Right lobe of liver (tissue), 6 donors: ENCODE results near the gene CD300LD. TPM values are rescaled to one million over a fixed set of nuclear protein-coding genes. Genes with fewer than 3 reads are reported as not detected.

Experiments
- ATAC-seq, 4 donors: fragments of 200-7000 bp; cut with Tn5 transposase; one replicate each; pipeline ENCODE4 v1.9.1; 2020; ENCODE audit warnings: mild to moderate bottlenecking in 4 of 4, moderate library complexity in 4 of 4
- DNase-seq, 3 donors: peaks; one replicate each; pipeline ENCODE4 v3.0.0-alpha.2; 2020
- H3K27ac ChIP-seq, 3 donors: fragments of 200-600 bp; one replicate each; pipeline ENCODE4 v1.8.0; 2022
- H3K27me3 ChIP-seq, 2 donors: fragments of 200-600 bp; one replicate each; pipeline ENCODE4 v1.8.0; 2022
- H3K36me3 ChIP-seq, 4 donors: fragments of 200-600 bp; sonication (generic) in 1 of 4; one replicate each; pipeline versions ENCODE4 v1.5.1 to v1.8.0; 2017 to 2022; ENCODE audit warnings: control low read depth in 1 of 4
- H3K4me1 ChIP-seq, 4 donors: fragments of 200-600 bp; sonication (generic) in 1 of 4; one replicate each; pipeline versions ENCODE4 v1.5.1 to v1.8.0; 2017 to 2022; ENCODE audit warnings: control low read depth in 1 of 4
- H3K4me3 ChIP-seq, 3 donors: fragments of 200-600 bp; one replicate each; pipeline ENCODE4 v1.8.0; 2022
- H3K9me3 ChIP-seq, 4 donors: fragments of 200-600 bp; sonication (generic) in 1 of 4; one replicate each; pipeline versions ENCODE4 v1.5.1 to v1.8.0; 2017 to 2022; ENCODE audit warnings: control low read depth in 1 of 4
- CTCF ChIP-seq, 4 donors: fragments of 200-600 bp in 3 of 4; fragments of 450-650 bp in 1 of 4; IDR thresholded peaks; one replicate each; pipeline versions ENCODE4 v1.5.1 to v1.8.0; 2016 to 2022; ENCODE audit warnings: antibody characterized with exemption in 4 of 4, mild to moderate bottlenecking in 2 of 4
- POLR2A ChIP-seq: fragments of 450-650 bp; IDR thresholded peaks from one replicate; pipeline ENCODE4 v1.6.1; 2017; ENCODE audit warnings: antibody characterized with exemption, mild to moderate bottlenecking
- WGBS: methylation state at CpG from one replicate; pipeline ENCODE4 v1.1.6; 2018; ENCODE audit warnings: low coverage, low lambda C conversion rate; ENCODE audit not compliant: insufficient coverage; ENCODE audit errors: missing lambda C conversion rate; 5-methylcytosine and 5-hydroxymethylcytosine counted together
- intact Hi-C, 2 donors: fragments of 100-400 bp; cut with DNase I; formaldehyde crosslinking; loops; one replicate each; pipeline versions ENCODE4 v1.11.2 to v1.14.1; 2022
- total RNA-seq, 6 experiments: library from RNA; depleted of rRNA in 2 of 6; stranded (reverse); fragments of >200 nt in 2 of 6; fragmentation: NEBNext Ultra II Directional in 3 of 6; extraction: Animal tissue kit (Norgen Biotek cat#: 25700) in 3 of 6; gene quantifications; one replicate each; pipeline versions ENCODE4 v1.1.0 to v1.2.4, GENCODE V29; 2016 to 2023
- donor health status: DM: no; HTN: yes; CAD: no.
- donor health status: DM: no; HTN: no; CAD: no.
- donor health status: DM: no; HTN: no; CAD: no.
- donor health status: DM: no; HTN: yes; CAD: no.
- donor health status: DM: no; HTN: yes; CAD: no.

CD300LD gene
- total RNA-seq, 6 experiments from 2014 or later: not detected

DNA sequence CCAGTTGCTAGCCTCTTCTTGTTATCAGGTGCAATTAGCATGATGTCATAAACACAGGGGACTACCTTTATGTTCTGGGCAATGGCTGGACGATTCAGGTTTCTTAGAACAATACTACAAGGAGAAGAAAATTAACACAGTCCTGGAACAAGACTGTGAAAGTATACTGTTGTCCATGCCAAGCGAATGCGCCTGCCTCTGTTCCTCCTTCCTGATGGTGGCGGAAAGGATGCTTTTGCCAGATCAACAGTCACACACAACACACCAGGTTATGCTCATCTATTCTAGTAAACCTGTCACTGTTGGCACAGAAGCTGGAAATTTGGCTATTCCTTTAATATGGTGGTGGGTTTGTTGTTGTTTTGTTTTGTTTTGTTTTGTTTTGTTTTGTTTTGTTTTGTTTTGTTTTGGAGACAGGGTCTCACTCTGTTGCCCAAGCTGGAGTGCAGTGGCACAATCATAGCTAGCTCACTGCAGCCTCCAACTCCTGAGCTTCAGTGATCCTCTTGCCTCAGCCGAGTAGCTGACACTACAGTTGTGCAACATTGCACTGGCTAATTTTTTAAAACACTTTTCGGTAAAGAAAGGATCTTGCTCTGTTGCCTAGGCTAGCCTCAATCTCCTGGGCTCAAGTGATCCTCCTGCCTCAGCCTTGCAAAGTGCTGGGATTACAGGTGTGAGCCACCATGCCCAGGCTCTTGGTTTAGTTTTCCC, 3.1 kb upstream of the CD300LD start:
- H3K27me3 ChIP-seq: no peaks in the 10 kb centered on the region
- no peak for TF ChIP-seq POLR2A
- intact Hi-C loops: no loop called here
- H3K36me3 ChIP-seq: no peaks in the 10 kb centered on the region
- no peak overlapping the region for H3K4me3 ChIP-seq
- no peak overlapping the region for H3K27ac ChIP-seq
- DNase-seq (no peak), ATAC-seq (no peak)
- 54% methylated on average over 6 of the region's 6 CpGs for WGBS
- H3K4me1 ChIP-seq: no peaks in the 10 kb centered on the region
- H3K9me3 ChIP-seq: no peaks in the 10 kb centered on the region

GRCh38 chr17:74591503-74591902, 580 bp downstream of the CD300LD start:
- intact Hi-C loops: no loop called here
- no peaks in the 10 kb centered on the region for H3K9me3 ChIP-seq
- 45% methylated on average over 1 of the region's 1 CpG for WGBS
- H3K4me1 ChIP-seq: no peaks in the 10 kb centered on the region
- no peaks in the 10 kb centered on the region for H3K27me3 ChIP-seq
- DNase-seq (no peak), ATAC-seq (no peak)
- no peak overlapping the region for H3K27ac ChIP-seq
- no peak overlapping the region for H3K4me3 ChIP-seq
- TF ChIP-seq POLR2A: no peak
- TF ChIP-seq CTCF (IDR thresholded peaks at IDR 0.05): no peak
- H3K36me3 ChIP-seq: no peaks in the 10 kb centered on the region

DNA sequence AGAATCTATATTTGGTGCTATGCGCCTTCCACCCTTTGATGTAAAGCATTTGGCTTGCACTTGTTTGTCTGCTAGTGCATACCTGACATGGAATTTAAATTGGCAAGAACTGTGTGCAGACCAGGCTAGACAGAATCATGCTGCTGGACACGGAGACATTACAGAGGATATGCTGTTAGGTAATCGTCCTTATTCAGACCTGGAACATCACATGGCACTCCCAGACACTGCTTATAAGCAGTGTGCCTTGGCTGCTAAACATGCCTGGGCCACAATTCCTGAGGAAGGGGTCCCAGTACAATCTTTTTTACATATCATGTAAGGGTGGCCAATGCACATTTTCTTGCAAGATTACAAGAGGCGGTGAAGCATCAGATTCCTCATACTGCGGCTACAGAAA, 6.4 kb downstream of the CD300LD start:
- DNase-seq (no peak), ATAC-seq (no peak)
- Histone ChIP-seq H3K27ac (no peak overlapping the region), H3K4me1 (no peaks in the 10 kb centered on the region), H3K9me3 (no peaks in the 10 kb centered on the region), H3K36me3 (no peaks in the 10 kb centered on the region), H3K4me3 (no peak overlapping the region), H3K27me3 (no peaks in the 10 kb centered on the region)
- intact Hi-C loops: no loop called here
- 57% methylated on average over 4 of the region's 5 CpGs for WGBS
- TF ChIP-seq CTCF (IDR thresholded peaks at IDR 0.05) (no peak), POLR2A (no peak)

DNA sequence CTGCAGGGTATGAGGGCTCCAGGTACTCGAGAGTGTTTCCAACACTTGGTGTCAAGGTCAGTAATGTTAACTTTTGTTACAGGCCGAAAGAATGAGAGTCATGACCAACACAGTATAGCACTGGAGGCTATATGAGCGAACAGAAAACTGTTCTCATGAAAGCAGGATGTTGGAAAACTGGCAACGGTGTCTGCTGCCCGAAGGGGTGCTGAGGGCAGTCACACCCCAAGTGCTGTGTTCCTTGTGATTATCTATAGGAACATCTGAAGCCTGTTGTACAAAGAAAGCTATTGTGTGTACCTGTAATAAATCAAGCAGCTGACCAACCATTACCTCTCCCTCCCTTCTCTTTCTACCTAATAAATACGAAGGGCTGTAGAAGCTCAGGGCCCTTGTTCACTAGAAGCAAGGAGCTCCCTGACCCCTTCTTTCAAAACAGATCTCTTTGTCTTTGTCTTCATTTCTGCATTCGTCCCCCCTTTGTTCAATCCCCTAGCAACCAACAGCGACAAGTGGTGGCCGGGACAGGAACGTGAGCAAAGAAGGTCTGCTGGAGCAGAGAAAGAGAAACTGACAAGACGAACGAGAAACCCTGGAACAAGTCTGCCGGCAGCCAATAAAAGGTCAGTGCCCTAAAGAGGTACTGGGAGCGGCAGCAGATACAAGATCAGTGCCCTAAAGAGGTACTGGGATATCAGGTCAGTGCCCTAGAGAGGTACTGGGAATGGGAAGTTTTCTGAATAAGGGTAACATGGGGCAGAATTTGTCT, 7.6 kb downstream of the CD300LD start:
- 54% methylated on average over 12 of the region's 14 CpGs for WGBS
- no peaks in the 10 kb centered on the region for H3K9me3 ChIP-seq
- no peak for DNase-seq

More for the DNA sequence above, 7.6 kb downstream of the CD300LD start:
- TF ChIP-seq CTCF (IDR thresholded peaks at IDR 0.05): no peak
- no peak for TF ChIP-seq POLR2A
- H3K27ac ChIP-seq: no peak overlapping the region
- intact Hi-C loops: no loop called here
- no peak overlapping the region for H3K4me3 ChIP-seq
- H3K27me3 ChIP-seq: no peaks in the 10 kb centered on the region
- no peaks in the 10 kb centered on the region for H3K4me1 ChIP-seq
- no peak for ATAC-seq
- H3K36me3 ChIP-seq: no peaks in the 10 kb centered on the region
